Breast epithelium (tissue), 3 donors: Measurements from ENCODE around the gene BABAM2.

ENCODE experiments used
- POLR2AphosphoS5 ChIP-seq, 3 donors: sonication (generic); formaldehyde crosslinking; IDR thresholded peaks; one replicate each; pipeline ENCODE4 v1.6.1; 2017; ENCODE audit warnings: antibody characterized with exemption in 3 of 3
- TF ChIP-seq, protein P1 (sequence below), 3 donors: fragments of 450-650 bp; IDR thresholded peaks; one replicate each; pipeline ENCODE4 v1.5.1; 2016 to 2017; ENCODE audit warnings: antibody characterized with exemption in 3 of 3, mild to moderate bottlenecking in 3 of 3, moderate library complexity in 3 of 3

DNA sequence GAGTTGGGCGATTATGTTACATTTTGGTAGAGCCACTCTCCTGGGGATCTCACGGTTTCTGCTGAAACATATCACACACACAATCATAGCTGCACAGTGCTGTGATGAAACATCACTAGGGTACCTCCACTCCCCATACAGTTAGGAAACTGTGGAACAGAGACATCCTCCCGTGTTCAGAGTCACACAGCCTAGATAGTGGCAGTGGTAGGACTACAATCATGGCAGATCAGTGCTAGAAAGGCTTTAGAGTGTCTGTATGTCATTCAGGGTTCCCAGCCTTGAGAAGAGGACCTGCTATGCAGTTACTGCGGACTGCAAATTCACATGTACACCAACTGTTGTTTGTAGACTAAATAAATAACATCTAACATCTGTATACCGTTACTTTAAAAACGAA lies 291.8 kb downstream of the BABAM2 start:
- TF ChIP-seq, protein P1, sequence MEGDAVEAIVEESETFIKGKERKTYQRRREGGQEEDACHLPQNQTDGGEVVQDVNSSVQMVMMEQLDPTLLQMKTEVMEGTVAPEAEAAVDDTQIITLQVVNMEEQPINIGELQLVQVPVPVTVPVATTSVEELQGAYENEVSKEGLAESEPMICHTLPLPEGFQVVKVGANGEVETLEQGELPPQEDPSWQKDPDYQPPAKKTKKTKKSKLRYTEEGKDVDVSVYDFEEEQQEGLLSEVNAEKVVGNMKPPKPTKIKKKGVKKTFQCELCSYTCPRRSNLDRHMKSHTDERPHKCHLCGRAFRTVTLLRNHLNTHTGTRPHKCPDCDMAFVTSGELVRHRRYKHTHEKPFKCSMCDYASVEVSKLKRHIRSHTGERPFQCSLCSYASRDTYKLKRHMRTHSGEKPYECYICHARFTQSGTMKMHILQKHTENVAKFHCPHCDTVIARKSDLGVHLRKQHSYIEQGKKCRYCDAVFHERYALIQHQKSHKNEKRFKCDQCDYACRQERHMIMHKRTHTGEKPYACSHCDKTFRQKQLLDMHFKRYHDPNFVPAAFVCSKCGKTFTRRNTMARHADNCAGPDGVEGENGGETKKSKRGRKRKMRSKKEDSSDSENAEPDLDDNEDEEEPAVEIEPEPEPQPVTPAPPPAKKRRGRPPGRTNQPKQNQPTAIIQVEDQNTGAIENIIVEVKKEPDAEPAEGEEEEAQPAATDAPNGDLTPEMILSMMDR (IDR thresholded peaks at IDR 0.05): no peak
- no peak for TF ChIP-seq POLR2AphosphoS5 (IDR thresholded peaks at IDR 0.05)
